ENCODE measurements around the gene TLN1.

TLN1 gene

DNA sequence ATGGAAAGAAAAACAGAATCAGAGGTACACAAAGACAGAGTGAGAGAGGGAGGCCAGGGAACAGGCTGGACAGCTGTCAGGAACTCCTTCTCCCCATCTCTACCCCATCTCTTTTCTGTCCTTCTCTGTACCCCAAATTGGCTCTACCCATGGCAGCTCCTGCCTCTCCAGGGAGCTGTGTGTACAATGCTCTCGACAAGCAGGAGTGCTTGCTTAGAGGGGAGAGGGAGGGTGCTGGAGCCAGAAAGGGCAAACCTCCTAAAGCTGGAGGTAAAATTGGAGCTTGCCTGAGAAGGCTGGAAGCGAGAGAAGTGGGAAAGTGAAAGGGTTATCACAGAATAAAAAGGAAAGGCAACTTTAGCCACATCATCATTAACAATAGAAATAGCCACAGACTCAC is 48.7 kb downstream of the TLN1 start:
- no peak for DNase-seq

DNA sequence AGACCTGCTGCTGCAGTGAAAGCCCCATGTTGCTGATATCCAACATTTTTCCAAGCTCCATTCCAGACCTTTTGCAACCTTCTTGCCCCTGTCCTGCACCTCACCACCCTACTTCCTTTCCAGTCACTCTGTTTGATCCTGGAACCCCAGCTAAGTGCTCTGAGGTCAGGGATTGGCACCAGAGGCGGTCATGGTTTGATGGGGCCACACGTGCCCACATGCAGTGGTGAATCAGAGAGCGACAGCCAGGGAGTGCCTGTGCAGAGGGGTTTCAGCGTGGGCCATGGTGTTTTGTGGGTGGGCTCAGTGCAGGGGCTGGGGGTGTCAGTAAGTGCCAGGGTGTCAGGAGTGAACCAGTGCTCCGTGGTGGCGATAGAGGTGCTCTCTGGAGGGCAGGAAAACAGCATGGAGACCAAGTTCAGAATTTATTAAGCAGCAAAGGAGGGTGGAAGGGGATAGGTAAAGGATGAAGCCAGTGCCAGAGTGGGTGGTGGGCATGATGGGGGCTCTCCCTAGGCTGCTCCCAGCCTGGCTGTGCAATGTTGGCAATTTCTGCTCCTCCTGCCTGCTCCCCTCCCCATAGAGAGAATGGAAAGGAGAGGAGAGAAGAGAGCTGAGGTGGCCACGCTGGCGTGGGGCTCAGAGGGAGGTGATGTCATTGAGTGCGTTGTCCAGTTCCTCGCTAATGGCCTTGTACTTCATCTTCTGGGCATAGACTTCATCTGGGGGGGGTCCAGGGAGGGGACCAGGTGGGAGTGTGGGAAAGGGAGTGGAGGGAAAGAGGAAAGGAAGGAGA is 49.3 kb downstream of the TLN1 start:
- DNase-seq: no peak

DNA sequence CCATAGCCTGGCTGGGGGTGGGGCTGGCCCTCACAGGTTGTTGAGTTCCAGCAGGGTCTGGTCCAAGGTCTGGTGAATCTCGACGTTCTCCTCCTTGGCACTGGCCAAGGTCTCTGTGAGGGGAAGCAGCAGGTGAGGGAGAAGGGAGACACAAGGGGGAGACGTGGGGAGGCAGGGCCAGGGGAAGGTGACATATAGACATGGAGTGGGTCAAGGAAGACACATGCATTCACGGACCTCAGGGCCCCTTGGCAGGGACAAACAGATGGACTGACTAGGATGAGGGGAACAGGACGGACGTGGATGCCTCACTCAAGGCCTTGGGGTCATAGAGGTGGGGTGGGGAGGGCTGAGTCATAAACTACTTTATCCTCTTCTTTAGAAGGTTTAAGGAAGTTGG is 49.9 kb downstream of the TLN1 start:
- DNase-seq: no peak

DNA sequence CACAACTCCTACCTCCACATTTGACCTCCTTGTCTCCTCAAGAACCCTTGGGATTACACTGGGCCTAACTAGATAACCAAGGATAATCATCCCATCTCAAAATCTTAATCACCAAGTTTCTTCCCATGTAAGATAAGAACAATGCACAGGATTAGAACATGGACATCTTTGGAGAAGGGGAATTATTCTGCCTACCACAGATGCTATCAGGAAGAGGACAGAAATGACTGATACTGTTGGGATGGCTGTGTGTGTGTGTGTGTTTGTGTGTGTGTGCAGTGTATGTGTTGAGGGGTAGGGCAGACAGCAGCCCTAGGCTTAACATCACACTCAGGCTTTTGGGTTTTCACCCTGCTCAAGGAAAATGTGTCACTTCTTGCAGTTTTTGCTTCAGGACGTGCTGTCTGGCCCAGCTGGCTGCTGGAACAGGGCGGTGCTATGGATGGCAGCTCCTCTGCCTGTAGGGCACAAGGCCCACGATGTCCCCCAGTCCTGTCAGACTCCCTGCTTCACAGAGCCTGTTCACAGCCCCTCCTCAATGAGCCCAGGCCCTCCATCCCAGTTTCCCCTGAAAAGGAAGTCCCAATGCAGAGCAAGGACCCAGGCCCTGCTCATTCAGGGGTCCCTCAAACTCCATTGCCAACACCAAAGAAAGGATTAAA is 50.5 kb downstream of the TLN1 start:
- no peak for DNase-seq

DNA sequence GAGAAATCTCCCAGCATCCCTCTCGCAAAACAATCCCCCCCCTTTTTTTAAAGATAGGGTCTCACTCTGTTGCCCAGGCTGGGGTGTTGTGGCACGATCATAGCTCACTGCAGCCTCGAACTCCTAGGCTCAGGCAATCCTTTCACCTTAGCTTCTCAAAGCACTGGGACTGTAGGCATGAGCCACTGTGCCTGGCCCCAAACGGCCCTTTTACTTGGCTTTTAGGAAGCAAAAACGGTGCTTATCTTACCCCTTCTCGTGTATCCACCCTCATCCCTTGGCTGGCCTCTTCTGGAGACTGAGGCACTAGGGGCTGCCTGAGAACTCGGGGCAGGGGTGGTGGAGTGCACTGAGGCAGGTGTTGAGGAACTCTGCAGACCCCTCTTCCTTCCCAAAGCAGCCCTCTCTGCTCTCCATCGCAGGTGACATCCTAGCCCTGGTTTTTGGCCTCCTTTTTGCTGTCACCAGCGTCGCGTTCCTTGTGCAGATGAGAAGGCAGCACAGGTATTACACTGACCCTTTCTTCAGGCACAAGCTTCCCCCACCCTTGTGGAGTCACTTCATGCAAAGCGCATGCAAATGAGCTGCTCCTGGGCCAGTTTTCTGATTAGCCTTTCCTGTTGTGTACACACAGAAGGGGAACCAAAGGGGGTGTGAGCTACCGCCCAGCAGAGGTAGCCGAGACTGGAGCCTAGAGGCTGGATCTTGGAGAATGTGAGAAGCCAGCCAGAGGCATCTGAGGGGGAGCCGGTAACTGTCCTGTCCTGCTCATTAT is 51.5 kb downstream of the TLN1 start:
- no peak for DNase-seq

DNA sequence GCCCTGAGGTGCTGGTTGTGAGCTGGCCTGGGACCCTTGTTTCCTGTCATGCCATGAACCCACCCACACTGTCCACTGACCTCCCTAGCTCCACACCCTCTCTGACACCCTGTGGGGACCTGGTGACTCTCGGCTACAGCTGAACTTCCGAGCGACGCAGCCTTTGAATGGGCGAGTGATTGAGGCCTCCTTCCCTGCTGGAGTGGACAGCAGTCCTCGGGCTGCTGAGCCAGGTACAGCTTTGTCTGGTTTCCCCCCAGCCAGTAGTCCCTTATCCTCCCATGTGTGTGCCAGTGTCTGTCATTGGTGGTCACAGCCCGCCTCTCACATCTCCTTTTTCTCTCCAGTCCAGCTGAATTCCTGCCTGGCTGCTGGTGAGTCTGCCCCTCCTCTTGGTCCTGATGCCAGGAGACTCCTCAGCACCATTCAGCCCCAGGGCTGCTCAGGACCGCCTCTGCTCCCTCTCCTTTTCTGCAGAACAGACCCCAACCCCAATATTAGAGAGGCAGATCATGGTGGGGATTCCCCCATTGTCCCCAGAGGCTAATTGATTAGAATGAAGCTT is 52.1 kb downstream of the TLN1 start:
- no peak for DNase-seq

DNA sequence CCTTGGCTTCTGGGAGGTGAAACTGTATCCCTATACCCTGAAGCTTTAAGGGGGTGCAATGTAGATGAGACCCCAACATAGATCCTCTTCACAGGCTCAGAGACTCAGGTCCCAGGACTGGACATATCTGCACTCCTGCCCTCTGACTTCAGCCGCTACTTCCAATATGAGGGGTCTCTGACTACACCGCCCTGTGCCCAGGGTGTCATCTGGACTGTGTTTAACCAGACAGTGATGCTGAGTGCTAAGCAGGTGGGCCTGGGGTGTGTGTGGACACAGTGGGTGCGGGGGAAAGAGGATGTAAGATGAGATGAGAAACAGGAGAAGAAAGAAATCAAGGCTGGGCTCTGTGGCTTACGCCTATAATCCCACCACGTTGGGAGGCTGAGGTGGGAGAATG is 52.9 kb downstream of the TLN1 start:
- DNase-seq: no peak

DNA sequence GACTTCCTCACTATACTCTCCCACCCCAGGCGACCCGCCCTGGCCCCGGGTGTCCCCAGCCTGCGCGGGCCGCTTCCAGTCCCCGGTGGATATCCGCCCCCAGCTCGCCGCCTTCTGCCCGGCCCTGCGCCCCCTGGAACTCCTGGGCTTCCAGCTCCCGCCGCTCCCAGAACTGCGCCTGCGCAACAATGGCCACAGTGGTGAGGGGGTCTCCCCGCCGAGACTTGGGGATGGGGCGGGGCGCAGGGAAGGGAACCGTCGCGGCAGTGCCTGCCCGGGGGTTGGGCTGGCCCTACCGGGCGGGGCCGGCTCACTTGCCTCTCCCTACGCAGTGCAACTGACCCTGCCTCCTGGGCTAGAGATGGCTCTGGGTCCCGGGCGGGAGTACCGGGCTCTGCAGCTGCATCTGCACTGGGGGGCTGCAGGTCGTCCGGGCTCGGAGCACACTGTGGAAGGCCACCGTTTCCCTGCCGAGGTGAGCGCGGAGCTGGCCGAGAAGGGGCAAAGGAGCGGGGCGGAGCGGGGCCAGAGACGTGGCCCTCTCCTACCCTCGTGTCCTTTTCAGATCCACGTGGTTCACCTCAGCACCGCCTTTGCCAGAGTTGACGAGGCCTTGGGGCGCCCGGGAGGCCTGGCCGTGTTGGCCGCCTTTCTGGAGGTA is 56.1 kb downstream of the TLN1 start:
- peak; percentile 84 for DNase-seq

DNA sequence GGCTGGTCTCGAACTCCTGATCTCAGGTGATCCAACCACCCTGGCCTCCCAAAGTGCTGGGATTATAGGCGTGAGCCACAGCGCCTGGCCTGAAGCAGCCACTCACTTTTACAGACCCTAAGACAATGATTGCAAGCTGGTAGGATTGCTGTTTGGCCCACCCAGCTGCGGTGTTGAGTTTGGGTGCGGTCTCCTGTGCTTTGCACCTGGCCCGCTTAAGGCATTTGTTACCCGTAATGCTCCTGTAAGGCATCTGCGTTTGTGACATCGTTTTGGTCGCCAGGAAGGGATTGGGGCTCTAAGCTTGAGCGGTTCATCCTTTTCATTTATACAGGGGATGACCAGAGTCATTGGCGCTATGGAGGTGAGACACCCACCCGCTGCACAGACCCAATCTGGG is 56.8 kb downstream of the TLN1 start:
- no peak for DNase-seq

DNA sequence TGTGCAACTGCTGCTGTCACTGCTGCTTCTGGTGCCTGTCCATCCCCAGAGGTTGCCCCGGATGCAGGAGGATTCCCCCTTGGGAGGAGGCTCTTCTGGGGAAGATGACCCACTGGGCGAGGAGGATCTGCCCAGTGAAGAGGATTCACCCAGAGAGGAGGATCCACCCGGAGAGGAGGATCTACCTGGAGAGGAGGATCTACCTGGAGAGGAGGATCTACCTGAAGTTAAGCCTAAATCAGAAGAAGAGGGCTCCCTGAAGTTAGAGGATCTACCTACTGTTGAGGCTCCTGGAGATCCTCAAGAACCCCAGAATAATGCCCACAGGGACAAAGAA is 58.0 kb downstream of the TLN1 start:
- no peak for DNase-seq

DNA sequence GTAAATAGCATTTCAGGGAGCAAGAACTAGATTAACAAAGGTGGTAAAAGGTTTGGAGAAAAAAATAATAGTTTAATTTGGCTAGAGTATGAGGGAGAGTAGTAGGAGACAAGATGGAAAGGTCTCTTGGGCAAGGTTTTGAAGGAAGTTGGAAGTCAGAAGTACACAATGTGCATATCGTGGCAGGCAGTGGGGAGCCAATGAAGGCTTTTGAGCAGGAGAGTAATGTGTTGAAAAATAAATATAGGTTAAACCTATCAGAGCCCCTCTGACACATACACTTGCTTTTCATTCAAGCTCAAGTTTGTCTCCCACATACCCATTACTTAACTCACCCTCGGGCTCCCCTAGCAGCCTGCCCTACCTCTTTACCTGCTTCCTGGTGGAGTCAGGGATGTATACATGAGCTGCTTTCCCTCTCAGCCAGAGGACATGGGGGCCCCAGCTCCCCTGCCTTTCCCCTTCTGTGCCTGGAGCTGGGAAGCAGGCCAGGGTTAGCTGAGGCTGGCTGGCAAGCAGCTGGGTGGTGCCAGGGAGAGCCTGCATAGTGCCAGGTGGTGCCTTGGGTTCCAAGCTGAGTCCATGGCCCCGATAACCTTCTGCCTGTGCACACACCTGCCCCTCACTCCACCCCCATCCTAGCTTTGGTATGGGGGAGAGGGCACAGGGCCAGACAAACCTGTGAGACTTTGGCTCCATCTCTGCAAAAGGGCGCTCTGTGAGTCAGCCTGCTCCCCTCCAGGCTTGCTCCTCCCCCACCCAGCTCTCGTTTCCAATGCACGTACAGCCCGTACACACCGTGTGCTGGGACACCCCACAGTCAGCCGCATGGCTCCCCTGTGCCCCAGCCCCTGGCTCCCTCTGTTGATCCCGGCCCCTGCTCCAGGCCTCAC is 58.6 kb downstream of the TLN1 start, which contains the start of gene CA9:
CA9 (plus strand) TSS at position 797 of the 893 bp plus-strand sequence; CDS start at position 829, 32 bp downstream.
- DNase-seq: no peak

DNA sequence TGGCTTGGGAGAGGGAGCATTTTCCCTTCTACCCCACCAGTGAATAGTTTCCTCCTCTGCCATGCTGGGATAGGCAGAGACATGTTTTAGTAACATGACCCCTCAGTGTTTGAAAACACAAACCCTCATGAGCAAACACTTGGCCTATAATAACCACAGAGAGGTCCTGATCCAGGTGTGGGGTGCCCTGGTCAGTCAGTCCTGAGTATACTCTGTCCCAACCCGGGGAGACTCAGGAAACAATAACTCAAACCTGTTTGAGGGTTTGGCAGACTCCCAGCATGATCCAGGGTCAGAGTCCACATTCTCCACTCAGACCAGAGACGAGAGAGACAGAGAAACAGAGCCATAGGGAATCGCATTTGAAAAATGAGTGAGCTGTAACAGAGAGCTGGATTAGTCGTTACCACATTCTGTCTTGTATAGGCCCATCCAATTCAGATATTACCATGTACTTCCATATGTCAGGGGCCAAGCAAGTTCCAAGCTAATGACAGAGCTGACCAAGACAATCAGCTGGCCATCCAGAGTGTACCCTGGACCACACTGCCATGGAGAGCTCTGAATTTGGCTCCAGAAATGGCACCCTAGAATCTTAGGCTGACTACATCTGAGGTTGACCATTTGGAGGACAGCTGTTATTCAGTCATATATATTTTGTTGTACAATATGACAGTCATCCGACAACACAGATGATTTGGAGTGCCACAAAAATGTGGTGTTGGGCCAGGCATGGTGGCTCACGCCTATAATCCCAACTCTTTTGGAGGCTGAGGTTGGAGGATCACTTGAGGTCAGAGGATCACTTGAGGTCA is 62.5 kb downstream of the TLN1 start:
- DNase-seq: no peak

DNA sequence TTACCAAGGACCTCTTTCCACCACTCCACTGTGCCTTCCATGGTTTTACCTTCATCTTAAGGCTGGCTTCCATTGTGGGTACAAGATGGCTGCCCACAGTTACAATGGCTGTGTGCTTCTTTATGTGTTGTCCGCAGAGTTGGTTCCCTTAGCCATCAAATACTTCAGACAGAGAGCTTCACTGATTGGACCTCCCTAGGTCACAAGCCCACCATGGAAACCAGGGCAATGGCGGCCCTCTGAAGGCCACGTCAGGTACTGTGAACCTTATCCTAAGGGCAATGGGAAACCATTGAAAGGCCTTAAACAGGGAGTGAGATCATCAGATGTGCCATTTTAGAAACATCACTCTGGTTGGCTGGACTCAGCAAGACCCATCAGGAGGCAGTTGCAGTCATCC is 64.1 kb downstream of the TLN1 start:
- DNase-seq: no peak

DNA sequence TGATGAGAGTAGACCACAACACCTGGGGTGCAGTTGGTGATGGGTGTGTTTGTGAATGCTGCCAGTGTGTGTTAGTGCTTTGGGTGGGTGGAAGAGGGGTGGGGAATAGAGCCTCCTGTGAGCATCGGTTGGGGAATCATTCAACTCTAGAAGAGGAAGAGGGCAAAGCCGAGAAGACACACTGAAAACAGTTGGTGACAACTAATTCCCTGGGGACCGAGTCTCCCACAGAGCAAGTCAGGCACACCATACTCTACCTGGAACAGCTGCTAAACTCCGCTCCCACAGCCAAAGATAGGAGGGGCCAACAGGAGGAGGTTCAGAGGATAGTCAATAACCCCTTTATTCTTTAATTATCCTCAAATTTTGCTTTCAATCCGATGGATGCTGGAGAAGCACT is 65.4 kb downstream of the TLN1 start:
- no peak for DNase-seq

DNA sequence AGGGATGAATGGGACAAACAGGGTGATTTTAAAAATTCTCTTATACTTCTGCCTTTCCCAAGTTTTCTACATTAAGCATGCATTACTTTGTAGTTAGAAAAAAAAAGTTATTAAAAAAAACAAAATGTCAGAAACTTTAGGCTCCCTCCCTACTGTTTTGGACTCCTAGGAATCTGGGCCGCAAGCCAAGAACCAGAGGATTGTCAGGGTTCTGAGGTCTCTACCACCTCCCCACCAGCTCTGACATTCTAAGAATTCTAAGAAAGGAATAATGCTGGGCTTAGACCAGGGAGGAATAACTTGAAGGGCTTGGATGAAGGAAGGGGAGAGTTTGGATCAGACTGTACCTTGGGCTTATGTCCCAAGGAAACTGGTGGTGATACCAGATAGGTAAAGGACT is 66.0 kb downstream of the TLN1 start:
- no peak for DNase-seq

DNA sequence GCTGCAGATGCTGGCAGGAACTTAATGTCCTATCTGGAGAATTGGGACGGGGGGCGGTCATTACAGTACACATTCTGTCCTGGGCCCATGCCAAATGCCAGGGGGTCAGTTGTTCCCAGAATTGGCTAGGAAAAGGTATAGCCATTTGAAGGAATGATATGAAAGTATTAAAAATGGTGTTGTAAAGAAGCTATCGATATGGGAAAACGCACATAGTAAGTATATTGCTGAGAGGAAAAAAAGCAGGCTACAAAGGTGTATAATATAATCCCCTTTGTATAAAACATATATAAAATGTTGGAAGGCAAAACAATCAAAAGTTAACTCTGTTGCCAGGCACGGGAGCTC is 66.5 kb downstream of the TLN1 start:
- no peak for DNase-seq

DNA sequence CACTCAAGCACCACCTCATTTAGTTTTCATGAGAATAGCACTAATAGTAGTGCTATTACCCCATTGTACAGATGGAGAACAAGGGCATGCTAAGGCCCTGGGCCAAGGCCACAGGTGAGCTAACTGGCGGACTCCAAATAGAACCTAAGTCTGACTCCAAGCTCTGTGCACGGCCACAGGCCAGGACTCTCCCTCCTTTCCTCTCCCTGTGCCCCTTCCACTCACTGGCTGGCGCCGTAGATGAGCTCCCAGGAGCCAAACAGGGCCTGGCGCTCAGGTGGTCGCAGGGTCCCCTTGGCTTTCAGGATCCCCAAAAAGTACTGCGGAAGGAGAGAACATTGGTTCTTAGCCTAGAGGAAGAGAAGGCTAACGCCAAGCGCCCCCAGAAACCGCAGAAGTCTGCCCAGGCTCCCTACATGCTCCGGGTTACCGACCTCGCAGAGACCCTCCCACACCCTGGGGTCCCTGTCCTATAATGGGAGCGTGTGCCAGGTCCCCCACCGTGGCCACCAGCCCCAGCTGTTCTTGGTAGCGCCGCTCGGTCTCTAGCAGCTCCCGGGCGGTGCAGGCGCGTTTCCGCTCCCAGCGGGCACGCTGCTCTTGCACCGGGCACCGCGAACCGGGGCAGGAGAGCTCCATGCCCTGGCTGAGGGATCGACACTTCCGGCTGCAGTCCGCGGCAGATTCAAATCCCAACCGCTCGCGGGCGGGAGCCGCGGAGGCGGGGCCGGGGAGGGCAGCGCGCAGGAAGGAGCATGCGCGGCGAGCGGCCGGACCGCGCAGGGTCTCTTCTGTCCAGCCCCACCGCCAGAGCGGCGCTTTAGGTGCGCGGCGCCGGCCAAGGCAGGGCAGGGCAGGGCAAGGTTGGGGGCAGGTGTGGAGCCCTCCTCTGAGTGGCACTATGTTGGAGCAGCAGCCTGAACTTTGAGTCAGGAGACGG is 67.2 kb downstream of the TLN1 start, which contains the start of gene ARHGEF39:
ARHGEF39 (minus strand) TSS at position 665 of the 940 bp plus-strand sequence; CDS start at position 639, 26 bp downstream.
- DNase-seq: peak; percentile 87

DNA sequence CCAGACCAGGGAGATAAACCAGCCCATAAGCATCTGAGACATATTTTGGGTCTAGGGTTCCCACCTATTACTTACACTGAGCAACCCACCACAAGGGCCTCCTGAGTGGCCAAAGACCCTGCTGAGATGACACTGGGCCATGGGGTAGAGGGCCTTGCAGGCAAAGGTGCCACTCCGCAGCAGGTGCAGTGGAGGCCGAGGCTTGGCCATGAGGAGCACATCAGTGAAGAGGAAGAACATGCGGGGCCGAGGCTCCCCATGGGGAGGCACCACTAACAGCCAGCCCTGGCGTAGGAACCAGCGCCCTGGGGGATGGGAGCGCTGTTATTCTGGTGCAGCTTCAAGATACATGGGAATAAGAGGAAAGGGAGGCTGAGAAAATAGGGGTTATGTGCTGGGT is 69.6 kb downstream of the TLN1 start:
- no peak for DNase-seq

DNA sequence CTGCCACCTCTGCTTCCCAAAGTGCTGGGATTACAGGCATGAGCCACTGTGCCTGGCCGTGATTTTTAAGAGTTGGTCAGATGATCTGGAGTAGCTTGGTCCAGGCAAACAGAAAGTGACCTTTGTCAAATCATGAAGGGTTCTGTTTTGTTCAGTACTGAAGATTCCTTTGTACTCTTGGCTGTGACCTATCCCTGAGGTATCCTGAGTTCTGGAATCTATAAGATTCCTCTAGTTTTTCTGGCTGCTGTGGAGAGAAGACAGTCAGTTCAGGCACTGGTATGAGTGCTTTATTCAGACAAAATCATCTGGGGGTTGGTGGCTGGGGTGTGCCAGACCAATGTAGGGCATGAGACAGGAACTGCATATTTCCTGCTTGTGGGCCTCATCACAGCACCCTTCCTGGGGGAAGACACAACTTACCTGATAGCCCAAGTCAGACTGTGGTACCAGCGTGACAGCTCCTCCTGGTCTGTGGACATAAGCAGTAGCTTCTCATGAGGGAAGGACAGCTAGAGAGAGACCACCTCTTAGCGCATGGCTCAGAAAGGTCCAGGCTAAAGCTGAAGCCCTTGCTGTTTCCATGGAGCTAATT is 70.1 kb downstream of the TLN1 start:
- DNase-seq: no peak

All from right forelimb (tissue), 1 donor.